GM18526 (cell line): ENCODE measurements around the gene TIMM9.

ENCODE experiments used
- POLR2A ChIP-seq: IDR thresholded peaks from 3 replicates; pipeline ENCODE4 v1.6.1; 2011; ENCODE audit not compliant: insufficient read length; ENCODE audit errors: extremely low read depth

TIMM9 gene

GRCh38 chr14:58427281-58428117, at the start of gene TIMM9, which contains the start of gene KIAA0586:
TIMM9 (minus strand) TSS chr14:58427531; CDS start chr14:58411945, 15,586 bp downstream.
KIAA0586 (plus strand) TSS chr14:58427719; CDS start chr14:58428265, 546 bp downstream.
- TF ChIP-seq POLR2A, result peak; percentile 77

GRCh38 chr14:58476320-58476719, 49.0 kb upstream of the TIMM9 start:
- no peak for TF ChIP-seq POLR2A

GRCh38 chr14:58469309-58469708, 42.0 kb upstream of the TIMM9 start:
- TF ChIP-seq POLR2A, result no peak

DNA sequence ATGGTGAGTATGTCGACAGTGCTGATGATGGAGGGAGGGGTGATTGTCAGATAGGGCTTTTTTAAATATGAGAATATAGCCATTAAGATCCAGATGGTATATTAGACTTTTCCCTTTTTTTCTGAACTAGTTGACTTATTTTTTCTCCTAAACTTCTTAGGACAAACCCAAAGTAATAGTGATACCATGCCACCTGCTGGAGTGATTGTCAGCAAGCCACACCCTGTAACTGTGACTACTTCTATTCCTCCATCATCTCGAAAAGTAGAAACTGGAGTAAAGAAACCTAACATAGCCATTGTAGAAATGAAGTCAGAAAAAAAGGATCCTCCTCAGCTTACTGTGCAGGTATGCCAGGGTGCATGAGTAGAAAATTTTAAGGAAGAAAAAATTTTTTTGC, 40.2 kb upstream of the TIMM9 start:
- no peak for TF ChIP-seq POLR2A

DNA sequence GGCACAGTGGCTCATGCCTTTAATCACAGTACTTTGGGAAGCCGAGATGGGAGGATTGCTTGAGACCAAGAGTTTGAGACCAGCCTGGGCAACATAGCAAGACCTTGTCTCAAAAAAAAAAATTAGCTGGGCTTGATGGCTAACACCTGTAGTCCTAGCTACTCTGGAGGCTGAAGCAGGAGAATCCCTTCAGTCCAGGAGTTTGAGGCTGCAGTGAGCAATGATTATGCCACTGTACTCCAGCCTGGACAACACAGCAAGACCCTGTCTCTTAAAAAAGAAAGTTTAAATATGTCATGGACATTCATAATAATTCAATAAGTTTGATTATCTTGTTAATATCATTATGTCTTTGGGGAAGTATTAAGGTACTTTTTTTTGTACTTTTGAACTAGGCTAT, 39.1 kb upstream of the TIMM9 start:
- no peak for TF ChIP-seq POLR2A

GRCh38 chr14:58465421-58465820, 38.1 kb upstream of the TIMM9 start:
- TF ChIP-seq POLR2A, result no peak

DNA sequence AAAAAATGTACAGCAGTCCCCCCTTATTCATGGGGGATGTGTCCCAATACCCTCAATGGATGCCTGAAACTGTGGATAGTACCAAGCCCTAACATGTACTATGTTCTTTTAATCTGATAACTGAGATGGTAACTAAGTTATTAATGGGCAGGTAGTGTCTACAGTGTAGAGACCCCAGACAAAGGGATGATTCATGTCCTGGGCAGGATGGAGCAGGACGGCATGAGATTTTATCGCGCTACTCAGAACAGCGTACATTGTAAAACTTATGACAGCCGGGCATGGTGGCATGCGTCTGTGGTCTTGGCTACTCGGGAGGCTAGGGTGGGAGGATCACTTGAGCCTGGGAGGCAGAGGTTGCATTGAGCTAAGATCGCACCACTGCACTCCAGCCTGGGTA, 37.3 kb upstream of the TIMM9 start:
- TF ChIP-seq POLR2A, result no peak

- no peak for TF ChIP-seq POLR2A
Observed at GRCh38 chr14:58463147-58463546, 35.8 kb upstream of the TIMM9 start.

- TF ChIP-seq POLR2A, result no peak
Observed at GRCh38 chr14:58460772-58461171, 33.4 kb upstream of the TIMM9 start.

- TF ChIP-seq POLR2A, result no peak
Observed at GRCh38 chr14:58455593-58456265, 28.4 kb upstream of the TIMM9 start.

DNA sequence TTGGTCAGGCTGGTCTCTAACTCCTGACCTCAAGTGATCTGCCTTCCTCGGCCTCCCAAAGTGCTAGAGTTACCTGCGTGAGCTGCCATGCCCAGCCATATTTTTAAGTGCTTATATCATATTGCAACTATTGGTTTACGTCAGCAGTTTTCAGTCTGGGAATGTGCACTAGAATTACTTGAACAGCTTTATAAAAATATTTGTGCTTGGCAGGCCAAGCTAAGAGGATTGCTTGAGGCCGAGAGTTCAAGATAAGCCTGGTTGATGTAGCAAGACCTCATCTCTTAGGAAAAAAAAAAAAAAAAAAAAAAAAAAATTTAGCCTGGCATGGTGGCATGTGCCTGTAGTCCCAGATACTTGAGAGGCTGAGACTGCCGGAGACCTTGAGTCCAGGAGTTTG, 17.3 kb upstream of the TIMM9 start:
- TF ChIP-seq POLR2A, result no peak

- no peak for TF ChIP-seq POLR2A
Observed at GRCh38 chr14:58439476-58439875, 12.1 kb upstream of the TIMM9 start.

DNA sequence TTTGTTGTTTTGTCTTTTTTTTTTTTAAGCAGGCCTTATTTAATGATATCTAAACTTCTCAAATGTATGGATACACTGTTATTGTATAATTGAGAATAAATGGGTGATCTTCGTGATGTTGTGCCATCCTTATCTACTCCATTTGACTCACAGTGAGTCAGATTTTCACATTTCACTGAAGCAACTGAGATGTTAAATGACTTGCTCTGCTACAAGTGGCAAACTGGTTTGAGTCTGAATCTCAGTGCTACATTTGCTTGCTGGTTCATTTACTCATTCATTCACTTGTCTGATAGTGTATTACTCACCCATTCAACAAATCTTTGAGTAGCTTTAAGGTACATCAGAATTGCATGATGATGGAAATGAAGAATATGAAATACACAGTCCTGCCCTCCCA, 2.8 kb upstream of the TIMM9 start:
- TF ChIP-seq POLR2A, result no peak

- TF ChIP-seq POLR2A, result no peak
Observed at GRCh38 chr14:58428118-58428683, 870 bp upstream of the TIMM9 start.

DNA sequence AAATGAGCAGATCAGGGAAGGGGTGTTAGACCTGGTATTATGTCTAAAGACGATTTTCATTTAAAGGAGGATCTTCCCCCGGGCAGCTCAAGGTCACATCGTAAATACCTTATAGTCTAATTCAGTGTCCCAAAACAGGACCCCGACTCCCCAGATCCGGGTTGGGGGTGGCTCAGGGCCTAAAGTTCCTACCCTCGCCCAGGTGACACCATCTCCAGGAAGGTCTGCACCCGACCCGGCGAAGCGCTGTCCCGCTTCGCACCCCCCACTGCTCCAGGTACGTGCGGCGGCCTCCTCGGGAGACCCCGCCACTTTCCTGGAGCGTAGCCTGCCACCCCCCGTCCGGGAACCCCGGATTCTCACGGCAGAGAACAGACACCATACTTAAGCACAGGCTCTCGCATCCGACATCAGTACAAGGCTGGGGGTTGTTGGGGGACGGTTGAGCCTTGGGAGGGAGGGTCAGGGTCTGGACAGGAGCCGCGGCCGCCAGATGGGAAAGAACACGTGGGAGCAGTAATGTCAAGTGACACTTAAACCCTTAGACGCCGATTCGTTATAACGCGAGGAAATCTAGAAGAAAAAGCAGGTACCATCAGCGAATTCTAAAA, 556 bp downstream of the TIMM9 start:
- peak; percentile 45 for TF ChIP-seq POLR2A

GRCh38 chr14:58415636-58416547, 11.4 kb downstream of the TIMM9 start:
- no peak for TF ChIP-seq POLR2A
